GM21528 (cell line): ENCODE measurements around the gene DENND10.
"Not testable (repeated sequence)": the region's sequence is repeated elsewhere in the genome, so short reads cannot be mapped to it uniquely, and the experiment has no call there.

ENCODE experiments used
- ATAC-seq: cut with Tn5 transposase; IDR thresholded peaks from one replicate; pipeline ENCODE4 v1.9.1; 2021; ENCODE audit warnings: mild to moderate bottlenecking, moderate library complexity; ENCODE audit not compliant: unreplicated experiment, low FRiP score

The DENND10 gene

DNA sequence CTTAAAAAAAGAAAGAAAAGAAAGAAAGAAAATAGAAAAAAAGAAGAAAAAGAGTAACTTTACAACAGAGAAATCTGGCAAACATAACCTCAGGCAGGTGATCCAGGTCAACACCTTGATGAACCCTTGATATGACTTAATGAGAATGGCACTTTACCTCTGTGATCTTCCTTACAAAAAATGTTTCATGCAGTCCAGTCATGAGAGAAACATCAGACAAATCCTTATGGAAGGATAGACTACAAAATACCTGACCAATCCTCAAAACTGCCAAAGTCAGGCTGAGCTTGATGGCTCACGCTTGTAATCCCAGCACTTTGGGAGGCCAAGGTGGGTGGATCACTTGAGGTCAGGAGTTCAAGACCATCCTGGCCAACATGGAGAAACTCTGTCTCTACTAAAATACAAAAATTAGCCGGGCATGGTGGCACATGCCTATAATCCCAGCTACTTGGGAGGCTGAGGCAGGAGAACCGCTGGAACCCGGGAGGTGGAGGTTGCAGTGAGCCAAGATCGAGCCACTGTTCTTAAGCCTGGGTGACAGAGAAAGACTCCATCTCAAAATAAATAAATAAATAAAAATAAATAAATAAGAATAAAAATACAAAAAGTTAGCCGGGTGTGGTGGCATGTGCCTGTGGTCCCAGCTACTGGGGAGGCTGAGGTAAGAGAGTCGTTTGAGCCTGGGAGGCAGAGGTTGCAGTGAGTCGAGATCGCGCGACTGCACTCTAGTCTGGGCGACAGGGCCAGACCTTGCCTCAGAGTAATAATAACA, 7.1 kb upstream of the DENND10 start:
- not testable (repeated sequence) for ATAC-seq

DNA sequence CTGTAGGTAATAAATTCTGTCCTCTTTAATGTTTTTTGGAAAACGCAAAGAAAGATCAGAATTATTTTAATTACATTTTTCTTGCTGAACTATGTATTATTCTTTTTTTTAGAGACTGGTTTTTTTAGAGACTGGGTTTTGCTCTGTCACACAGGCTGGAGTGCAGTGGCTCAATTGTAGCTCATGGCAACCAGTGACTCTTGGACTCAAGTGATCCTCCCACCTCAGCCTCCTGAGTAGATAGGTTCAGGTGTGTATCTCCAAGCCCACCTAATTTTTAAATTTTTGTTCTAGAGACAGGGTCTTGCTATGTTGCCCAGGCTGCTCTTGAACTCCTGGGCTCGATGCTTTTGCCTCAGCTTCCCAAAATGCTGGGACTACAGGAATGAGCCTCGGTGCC, 5.3 kb upstream of the DENND10 start:
- ATAC-seq, result no peak

- no peak for ATAC-seq
Observed at GRCh38 chr10:119100434-119101238, 3.3 kb upstream of the DENND10 start.

- no peak for ATAC-seq
Observed at GRCh38 chr10:119101366-119102098, 2.4 kb upstream of the DENND10 start.

DNA sequence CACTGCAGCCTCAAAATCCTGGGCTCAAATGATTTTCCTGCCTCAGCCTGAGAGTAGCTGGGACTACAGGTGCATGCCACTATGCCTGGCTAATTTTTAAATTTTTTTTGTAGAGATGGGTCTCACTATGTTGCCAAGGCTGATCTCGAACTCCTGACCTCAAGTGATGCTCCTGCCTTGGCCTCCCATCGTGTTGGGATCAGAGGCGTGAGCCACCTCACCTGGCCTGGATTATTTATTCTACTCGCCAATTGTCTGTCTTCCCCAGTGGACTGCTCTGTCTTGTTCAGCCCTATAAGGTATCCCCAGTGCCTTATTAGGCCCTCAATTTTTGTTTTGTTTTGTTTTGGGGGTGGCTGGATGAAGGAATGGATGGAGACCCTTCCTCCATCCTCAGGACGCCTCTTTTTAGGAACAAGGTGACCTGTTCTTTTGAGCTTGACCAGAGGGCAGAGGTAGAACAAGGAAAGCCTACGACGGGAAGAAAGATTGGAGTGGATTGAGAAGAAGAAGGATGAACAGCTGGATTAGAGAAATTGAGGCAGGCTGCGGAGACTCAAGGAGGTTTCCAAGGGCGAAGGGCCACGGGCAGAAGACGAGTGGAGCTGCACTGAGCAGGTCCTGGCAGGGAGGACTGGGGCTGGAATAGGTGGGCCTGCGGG, 541 bp upstream of the DENND10 start:
- ATAC-seq, result no peak

- peak; percentile 36 for ATAC-seq
Observed at GRCh38 chr10:119104654-119105015, 722 bp downstream of the DENND10 start.

DNA sequence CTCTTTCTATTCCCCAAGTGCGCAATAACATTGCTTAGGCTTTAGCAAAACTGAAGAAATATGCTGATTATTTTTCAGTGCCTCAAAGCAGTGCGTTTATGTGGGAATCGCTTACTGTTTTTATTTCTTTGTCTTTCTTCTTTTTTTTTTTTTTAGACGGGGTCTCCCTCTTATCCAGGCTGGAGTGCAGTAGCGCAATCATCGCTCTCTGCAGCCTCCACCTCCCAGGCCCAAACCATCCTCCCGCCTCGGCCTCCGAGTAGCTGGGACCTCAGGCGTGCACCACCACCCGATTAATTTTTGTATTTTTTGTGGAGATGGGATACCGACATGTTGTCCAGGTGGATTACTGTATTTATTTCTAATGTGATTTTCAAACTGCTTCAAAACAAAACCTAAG, 1.2 kb downstream of the DENND10 start:
- ATAC-seq, result no peak

DNA sequence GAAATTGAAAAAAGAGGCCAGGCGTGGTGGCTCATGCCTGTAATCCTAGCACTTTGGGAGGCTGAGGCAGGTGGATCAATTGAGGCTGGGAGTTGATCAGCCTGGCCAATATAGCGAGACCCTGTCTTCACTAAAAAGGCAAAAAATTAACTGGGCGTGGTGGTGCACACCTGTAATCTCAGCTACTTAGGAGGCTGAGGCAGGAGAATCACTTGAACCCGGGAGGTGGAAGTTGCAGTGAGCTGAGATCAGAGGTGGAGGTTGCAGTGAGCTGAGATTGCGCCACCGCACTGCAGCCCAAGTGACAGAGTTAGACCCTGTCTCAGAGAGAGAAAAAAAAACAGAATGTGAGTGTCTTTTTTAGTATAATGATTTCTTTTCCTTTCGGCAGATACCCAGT, 2.0 kb downstream of the DENND10 start:
- ATAC-seq, result not testable (repeated sequence)

DNA sequence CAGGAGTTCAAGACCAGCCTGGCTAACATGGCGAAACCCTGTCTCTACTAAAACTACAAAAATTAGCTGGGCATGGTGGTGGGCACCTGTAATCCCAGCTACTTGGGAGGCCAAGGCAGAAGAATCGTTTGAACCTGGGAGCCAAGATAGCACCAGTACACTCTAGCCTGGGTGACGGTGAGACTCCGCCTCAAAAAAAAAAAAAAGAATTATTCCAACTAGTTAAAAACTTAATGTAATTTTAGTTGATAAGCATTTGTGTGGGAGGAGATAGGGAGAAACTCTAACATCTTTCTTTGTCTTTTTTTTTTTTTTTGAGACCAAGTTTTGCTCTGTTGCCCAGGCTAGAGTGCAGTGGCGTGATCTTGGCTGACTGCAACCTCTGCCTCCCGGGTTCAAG, 3.2 kb downstream of the DENND10 start:
- ATAC-seq, result not testable (repeated sequence)

DNA sequence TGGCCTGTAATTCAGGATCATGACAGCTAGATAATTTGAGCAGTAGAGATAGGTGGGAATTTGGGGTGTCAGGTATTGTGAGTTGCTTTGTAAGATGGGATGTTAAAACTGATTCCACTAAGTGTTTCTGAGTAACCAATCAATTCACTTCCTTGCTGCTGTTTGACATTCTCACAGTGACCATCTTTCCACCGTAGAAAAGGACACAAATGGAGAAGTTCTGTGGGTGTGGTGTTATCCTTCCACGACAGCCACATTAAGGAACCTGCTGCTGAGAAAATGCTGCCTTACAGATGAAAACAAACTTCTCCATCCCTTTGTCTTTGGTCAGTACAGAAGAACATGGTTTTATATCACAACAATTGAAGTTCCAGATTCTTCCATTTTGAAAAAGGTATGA, 3.9 kb downstream of the DENND10 start:
- not testable (repeated sequence) for ATAC-seq

GRCh38 chr10:119112056-119112455, 8.1 kb downstream of the DENND10 start:
- no peak for ATAC-seq

GRCh38 chr10:119113751-119114732, 10.1 kb downstream of the DENND10 start:
- ATAC-seq, result no peak

DNA sequence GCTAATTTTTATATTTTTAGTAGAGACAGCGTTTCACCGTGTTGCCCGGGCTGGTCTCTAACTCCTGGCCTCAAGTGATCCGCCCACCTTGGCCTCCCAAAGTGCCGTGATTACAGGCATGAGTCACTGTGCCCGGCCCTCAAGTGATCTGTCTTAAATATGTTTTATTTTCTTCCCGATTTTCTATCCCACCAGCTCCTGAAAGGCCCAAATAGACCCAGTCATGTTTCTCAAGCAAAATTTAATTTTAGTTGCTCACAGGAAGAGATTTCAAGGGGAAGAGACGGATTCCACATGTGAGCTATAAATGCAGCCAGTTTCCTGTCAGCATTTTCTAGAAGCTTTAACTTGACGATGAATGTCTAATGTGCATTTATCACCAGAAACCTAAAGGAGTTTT, 12.0 kb downstream of the DENND10 start:
- ATAC-seq, result no peak

- no peak for ATAC-seq
Observed at GRCh38 chr10:119116326-119116951, 12.5 kb downstream of the DENND10 start.

- ATAC-seq, result no peak
Observed at GRCh38 chr10:119118231-119118630, 14.3 kb downstream of the DENND10 start.

DNA sequence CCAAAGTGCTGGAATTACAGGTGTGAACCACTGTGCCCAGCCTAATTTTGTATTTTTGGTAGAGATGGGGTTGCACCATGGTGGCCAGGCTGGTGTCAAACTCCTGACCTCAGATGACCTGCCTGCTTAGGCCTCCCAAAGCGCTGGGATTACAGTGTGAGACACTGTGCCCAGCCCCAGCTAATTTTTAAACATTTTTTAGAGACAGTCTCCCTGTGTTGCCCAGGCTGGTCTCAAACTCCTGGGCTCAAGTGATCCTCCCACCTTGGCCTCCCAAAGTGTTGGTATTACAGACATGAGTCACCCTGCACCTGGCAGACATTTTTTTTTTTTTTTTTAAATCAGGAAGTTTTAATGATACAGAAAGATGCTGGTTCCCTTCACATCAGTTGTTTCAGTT, 15.5 kb downstream of the DENND10 start:
- ATAC-seq, result no peak

DNA sequence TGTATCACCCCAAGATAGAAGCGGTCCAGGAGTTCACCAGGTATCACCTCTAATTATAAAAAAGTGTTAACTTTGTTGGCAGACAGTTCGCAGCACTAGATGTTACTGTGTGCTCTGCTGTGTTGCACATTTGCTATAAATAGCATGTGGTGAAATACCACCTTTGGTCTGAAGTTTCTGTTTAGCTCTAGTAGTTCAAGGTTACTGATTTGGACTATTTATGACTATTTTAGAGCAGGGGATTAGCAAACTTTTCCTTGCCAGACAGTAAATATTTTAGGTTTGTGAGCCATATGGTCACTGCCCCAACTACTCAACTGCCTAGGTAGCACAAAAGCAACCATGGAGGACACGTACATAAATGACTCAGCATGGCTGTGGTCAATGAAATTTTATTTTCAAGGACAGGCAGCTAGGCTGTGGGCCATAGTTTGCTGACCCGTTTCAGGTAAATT, 16.5 kb downstream of the DENND10 start:
- peak; percentile 89 for ATAC-seq

DNA sequence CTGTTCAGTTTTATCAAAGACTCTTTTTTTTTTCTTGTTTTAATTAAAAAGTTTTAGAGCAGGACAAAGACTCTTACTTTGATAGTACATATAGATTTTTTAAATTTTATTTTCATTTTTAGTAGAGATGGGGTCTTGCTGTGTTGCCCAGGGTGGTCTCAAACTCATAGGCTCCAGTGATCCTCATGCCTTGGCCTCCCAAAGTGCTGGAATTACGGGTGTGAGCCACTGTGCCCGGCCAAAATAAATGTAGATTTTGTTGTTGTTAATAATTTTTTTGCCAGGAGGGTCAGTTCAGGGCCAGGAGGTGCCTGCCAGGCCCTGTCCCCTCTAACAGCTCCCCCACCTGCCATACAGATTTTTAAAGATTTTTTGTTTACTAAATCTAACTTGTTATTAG, 17.0 kb downstream of the DENND10 start:
- ATAC-seq, result no peak

GRCh38 chr10:119125942-119126341, 22.0 kb downstream of the DENND10 start:
- ATAC-seq, result no peak
